GM12873 (cell line): Measurements from ENCODE around the gene DHRS4.
A peak's percentile ranks its signal among the peaks of the same experiment; 100 is the strongest.

Source experiments
- TF ChIP-seq, protein P1 (sequence below): IDR thresholded peaks from 2 replicates; pipeline ENCODE4 v1.5.1; 2012; ENCODE audit warnings: low read depth, mild to moderate bottlenecking, moderate library complexity, low read length, control low read depth; ENCODE audit not compliant: insufficient read depth; ENCODE audit errors: missing control alignments

DHRS4 gene

DNA sequence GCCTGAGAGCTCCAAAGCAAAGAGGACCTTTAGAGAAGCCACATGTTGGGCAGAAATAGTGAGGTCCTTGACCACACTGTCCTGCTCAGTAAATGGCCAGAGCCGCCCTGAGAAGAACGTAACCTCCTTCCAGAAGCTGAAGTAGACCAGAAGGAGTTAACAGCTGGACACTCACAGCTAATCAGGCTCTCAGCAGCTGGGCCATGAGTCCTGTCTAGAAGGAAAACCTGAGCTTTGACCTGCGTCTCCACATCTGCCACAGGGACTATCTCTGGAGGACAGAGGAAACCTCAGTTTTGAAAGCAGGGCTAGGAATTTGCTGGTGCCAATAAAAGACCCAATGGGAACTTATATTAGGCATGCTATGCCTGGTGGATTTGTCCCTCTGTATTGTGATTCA is 12.3 kb upstream of the DHRS4 start:
- TF ChIP-seq, protein P1, sequence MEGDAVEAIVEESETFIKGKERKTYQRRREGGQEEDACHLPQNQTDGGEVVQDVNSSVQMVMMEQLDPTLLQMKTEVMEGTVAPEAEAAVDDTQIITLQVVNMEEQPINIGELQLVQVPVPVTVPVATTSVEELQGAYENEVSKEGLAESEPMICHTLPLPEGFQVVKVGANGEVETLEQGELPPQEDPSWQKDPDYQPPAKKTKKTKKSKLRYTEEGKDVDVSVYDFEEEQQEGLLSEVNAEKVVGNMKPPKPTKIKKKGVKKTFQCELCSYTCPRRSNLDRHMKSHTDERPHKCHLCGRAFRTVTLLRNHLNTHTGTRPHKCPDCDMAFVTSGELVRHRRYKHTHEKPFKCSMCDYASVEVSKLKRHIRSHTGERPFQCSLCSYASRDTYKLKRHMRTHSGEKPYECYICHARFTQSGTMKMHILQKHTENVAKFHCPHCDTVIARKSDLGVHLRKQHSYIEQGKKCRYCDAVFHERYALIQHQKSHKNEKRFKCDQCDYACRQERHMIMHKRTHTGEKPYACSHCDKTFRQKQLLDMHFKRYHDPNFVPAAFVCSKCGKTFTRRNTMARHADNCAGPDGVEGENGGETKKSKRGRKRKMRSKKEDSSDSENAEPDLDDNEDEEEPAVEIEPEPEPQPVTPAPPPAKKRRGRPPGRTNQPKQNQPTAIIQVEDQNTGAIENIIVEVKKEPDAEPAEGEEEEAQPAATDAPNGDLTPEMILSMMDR: no peak

- TF ChIP-seq, protein P1: no peak
Measured at GRCh38 chr14:23941669-23942068, 11.9 kb upstream of the DHRS4 start.

- TF ChIP-seq, protein P1: no peak
Measured at GRCh38 chr14:23942587-23942986, 11.0 kb upstream of the DHRS4 start.

DNA sequence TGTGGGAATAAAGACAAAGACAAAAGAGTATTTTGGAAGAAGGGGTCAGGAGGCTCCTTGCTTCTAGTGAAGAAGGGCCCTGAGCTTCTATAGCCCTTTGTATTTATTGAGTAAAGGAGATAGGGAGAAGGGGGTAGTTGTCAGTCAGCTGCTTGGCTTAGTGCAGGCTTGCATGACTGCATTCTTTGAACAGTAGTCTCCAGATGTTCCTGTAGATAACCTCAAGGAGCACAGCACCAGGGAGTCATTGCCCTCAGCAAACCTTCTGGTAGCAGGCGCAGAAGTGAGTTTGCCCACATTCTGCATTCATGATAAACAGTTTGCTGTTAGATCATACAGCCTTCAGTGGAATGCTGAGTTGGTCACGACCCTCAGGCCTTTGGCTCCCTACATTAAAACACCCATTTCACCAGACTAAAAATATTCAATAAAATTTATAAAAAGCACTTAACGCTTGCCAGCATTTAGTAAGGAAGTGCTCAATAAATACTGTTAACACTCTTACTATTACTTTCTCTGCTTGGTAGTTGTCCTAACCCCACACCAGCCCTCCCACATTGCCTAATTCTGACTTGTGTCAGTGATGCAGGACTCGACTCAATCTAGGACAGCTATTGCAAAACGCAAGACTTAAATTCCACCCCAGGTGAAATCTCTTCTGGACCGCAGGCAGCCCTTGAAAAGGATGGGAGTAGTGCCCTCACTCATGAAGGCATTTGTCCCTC is 3.0 kb upstream of the DHRS4 start:
- TF ChIP-seq, protein P1: no peak

DNA sequence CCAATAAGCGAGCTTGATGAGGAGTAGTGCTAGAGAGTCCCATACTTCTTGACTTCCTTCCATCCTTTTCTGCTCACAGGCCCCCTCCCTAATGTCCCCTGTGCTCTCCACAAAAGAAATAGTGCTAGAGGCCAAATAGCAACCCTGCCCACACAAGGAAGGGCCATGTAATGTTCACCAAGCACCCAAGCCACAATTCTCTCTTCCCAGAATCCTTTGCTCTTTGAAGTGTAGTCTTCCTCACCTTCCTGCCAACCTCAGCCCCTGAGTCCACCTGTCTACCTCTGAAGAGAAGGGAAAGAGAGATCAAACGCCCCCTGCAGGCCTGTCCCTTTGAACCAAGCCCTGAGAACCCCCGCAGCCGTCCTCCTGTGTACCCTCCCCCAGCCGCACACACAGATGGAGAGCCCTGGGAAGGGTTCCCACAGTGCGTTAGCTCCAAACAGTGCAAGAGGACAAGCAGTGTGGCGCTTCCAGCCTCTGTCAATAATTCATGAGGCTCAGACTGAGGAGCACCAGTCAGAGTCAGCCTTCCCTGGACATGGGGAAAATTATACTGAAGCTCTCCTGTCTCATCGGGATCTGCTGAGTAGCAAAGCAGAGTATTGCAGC is 1.9 kb upstream of the DHRS4 start:
- TF ChIP-seq, protein P1: no peak

- TF ChIP-seq, protein P1: peak; percentile 38
Measured at GRCh38 chr14:23977208-23977607, 23.6 kb downstream of the DHRS4 start.

DNA sequence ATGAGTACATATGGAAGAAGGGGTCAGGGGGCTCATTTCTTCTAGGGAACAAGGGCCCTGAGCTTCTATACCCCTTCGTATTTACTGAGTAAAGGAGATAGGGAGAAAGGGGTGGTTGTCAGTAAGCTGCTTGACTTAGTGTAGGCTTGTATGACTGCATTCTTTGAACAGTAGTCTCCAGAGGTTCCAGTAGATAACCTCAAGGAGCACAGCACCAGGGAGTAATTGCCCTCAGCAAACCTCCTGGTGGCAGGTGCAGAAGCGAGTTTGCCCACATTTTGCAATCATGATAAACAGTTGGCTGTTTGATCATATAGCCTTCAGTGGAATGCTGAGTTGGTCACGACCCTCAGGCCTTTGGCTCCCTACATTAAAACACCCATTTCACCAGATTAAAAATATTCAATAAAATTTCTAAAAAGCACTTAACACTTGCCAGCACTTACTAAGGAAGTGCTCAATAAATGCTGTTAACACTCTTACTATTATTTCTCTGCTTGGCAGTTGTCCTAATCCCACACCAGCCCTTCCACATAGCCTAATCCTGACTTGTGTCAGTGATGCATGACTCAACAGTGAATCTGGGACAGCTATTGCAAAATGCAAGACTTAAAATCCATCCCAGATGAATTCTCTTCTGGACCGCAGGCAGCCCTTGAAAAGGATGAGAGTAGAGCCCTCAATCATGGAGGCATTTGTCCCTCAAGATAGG is 31.5 kb downstream of the DHRS4 start:
- TF ChIP-seq, protein P1: no peak
